ENCODE data around the gene TNNT3.

The TNNT3 gene

GRCh38 chr11:1916986-1917522 is 2.4 kb upstream of the TNNT3 start:
- no peak for DNase-seq (ENCODE audit: low read depth)
- TF ChIP-seq, protein P1, sequence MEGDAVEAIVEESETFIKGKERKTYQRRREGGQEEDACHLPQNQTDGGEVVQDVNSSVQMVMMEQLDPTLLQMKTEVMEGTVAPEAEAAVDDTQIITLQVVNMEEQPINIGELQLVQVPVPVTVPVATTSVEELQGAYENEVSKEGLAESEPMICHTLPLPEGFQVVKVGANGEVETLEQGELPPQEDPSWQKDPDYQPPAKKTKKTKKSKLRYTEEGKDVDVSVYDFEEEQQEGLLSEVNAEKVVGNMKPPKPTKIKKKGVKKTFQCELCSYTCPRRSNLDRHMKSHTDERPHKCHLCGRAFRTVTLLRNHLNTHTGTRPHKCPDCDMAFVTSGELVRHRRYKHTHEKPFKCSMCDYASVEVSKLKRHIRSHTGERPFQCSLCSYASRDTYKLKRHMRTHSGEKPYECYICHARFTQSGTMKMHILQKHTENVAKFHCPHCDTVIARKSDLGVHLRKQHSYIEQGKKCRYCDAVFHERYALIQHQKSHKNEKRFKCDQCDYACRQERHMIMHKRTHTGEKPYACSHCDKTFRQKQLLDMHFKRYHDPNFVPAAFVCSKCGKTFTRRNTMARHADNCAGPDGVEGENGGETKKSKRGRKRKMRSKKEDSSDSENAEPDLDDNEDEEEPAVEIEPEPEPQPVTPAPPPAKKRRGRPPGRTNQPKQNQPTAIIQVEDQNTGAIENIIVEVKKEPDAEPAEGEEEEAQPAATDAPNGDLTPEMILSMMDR (IDR thresholded peaks at IDR 0.05; ENCODE audit: low read depth, low read length, missing control alignments): no peak
- H3K4me3 ChIP-seq (ENCODE audit: low read depth, low read length): no peak overlapping the region

DNA sequence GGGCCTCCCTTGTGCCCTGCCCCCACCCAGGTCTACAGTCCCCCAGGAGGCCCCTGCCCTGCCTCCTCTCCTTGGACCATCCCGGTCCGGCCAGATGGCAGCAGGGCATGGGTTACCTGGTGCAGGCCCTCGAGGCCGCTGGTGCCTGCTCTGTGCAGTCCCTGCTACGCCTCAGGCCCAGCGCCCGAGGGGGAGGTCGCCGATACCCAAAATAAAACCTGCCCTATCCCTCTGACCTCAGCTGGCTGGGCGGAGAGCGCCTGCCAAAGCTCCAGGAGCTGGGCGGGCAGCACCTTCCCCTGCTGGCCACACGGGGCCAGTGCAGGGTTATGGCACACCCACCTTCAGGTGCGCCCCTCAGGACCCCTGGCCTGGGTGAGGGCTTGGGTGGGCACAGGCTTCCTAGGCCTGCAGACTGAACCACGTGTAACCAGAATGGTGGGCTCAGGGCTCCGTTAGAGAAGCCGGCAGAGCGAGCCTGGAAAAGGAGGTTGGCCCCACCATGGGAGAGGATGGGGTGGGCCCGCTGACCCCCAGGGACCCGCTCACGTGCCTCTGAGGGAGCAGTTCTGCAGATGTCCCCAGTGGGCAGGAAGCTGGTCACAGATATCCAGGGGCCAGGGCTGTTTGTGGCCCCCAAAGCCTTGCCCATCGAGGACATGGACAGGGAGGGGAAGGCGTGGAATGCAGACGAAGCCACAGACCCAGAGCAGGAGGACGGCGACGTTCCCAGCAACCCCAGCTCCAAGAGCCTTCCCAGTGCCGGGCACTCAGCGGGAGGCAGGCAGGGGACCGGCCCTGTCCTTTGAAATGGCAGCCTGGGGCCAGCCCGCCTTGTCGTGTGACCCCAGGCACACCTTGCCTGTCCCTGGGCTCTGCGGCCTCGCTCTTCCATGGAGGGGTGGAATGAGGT is 1.7 kb upstream of the TNNT3 start:
- TF ChIP-seq, protein P1 (IDR thresholded peaks at IDR 0.05; ENCODE audit: low read depth, low read length, missing control alignments): peak; percentile 60
- H3K4me3 ChIP-seq (ENCODE audit: low read depth, low read length): no peak overlapping the region
- DNase-seq (ENCODE audit: low read depth): no peak

DNA sequence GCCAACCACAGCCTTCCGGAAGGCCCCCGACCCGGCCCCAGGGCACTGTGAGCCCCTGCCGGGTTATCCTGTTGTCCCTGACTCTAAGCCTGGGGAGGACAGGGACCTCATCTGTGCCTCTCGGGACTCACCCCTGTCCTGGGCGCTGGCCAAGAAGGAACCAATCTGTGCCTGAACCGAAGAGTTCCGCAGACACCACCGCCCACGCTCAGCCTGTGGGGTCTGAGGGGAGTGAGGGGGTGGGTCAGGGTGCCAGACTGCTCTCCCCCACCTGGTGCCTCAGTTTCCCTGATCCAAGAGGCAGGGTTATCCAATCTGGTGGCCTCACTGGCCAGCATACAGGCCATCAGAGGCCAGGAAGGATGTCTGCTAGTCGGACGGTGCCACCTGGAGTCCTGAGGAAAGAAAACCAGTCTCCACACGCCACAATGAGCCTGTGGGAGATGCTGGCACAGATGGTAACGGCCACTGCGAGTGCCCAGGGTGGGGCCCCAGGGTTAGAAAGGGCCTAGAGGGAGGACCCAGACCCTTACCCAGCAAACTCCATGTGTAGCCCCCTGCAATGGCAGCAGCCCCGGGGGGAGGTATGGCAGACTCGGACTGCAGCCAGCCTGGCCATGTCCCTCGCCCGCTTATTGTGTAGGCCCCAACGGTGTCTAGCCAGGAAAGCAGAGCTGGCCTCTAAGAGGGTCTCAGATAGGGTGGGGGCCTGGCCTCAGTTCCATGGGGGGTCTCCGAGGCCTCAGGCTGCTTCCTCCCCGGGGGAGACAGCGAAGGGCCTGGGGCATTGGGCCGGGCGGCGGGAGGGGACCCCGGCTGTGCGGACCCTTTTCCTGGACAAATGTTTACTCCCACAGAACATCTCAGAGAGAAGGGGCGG is 827 bp upstream of the TNNT3 start:
- no peak overlapping the region for H3K4me3 ChIP-seq (ENCODE audit: low read depth, low read length)
- TF ChIP-seq, protein P1 (IDR thresholded peaks at IDR 0.05; ENCODE audit: low read depth, low read length, missing control alignments): no peak
- no peak for DNase-seq (ENCODE audit: low read depth)

- H3K4me3 ChIP-seq (ENCODE audit: low read depth, low read length): no peak overlapping the region
- DNase-seq (ENCODE audit: low read depth): no peak
- TF ChIP-seq, protein P1 (IDR thresholded peaks at IDR 0.05; ENCODE audit: low read depth, low read length, missing control alignments): no peak
Observed at GRCh38 chr11:1920128-1920908, 815 bp downstream of the TNNT3 start.

DNA sequence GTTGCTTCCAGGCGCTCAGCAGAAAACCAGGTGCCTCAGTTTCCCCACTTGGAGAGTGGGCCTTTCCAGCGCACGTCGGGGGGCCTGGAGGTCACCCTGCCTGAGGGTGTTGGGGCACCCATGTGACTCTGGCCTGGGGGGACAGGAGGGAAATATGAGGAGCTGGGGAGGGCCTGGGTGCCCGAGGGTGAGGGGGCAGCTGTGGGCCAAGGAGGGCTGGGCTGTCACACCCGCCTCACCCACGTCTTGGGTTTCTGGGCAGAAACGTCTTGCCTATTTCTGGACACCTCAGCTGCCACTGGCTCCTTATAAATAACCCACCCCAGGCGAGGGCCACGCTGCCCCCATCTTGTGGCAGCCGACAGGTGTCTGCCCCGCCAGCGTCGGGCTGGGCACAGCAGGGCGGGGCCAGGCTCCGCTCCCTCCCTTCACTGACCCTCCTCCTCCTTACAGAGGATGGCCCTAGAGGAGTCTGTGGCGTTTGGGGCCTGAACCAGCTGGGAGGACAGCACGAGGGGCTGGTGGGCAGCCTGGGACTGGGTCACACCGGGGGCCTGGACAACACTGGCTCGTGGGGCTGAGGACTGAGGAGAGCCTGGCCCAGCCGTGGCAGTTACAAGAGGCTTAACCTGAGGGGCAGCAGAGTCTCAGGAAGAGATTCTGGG is 1.5 kb downstream of the TNNT3 start:
- no peak overlapping the region for H3K4me3 ChIP-seq (ENCODE audit: low read depth, low read length)
- TF ChIP-seq, protein P1 (IDR thresholded peaks at IDR 0.05; ENCODE audit: low read depth, low read length, missing control alignments): no peak
- DNase-seq (ENCODE audit: low read depth): no peak

Data from GM12864 (cell line).